Thyroid gland (tissue), 4 donors: Measurements from ENCODE around the gene CAMK1D. TPM values are rescaled to one million over a fixed set of nuclear protein-coding genes. Genes with fewer than 3 reads are reported as not detected.

Source experiments
- DNase-seq, 2 donors: peaks; one replicate each; pipeline ENCODE4 v3.0.0-alpha.2; 2019
- H3K27ac ChIP-seq, 3 donors: fragments of 200-600 bp; sonication (generic); 1 replicate in 2 of 3; 2 replicates in 1 of 3; pipeline ENCODE4 v1.5.1; 2016 to 2019; ENCODE audit warnings: mild to moderate bottlenecking in 1 of 3, moderate library complexity in 1 of 3
- H3K27me3 ChIP-seq: fragments of 200-600 bp; sonication (generic); one replicate; pipeline ENCODE4 v1.5.1; 2019
- H3K36me3 ChIP-seq, 2 donors: fragments of 200-600 bp; sonication (generic); one replicate each; pipeline ENCODE4 v1.5.1; 2016 to 2019
- H3K4me1 ChIP-seq, 2 donors: fragments of 200-600 bp; sonication (generic); one replicate each; pipeline ENCODE4 v1.5.1; 2017 to 2019
- H3K4me3 ChIP-seq, 3 donors: fragments of 200-600 bp; sonication (generic); replicated peaks in 1 of 3; 1 replicate in 2 of 3; 2 replicates in 1 of 3; pipeline ENCODE4 v1.5.1; 2016; ENCODE audit warnings: mild to moderate bottlenecking in 1 of 3
- H3K9me3 ChIP-seq: fragments of 200-600 bp; sonication (generic); one replicate; pipeline ENCODE4 v1.5.1; 2017
- POLR2A ChIP-seq, 2 donors: fragments of 450-650 bp; IDR thresholded peaks; one replicate each; pipeline ENCODE4 v1.6.1; 2017; ENCODE audit warnings: antibody characterized with exemption in 2 of 2, mild to moderate bottlenecking in 2 of 2, moderate library complexity in 1 of 2
- WGBS, 2 donors: methylation state at CpG; one replicate each; pipeline ENCODE4 v1.1.5; 2017; 5-methylcytosine and 5-hydroxymethylcytosine counted together
- intact Hi-C: fragments of 100-400 bp; cut with DNase I; formaldehyde crosslinking; loops from one replicate; pipeline ENCODE4 v1.15.1; 2023
- total RNA-seq, 4 donors: library from RNA; depleted of rRNA; stranded (reverse); fragments of >200 nt; gene quantifications; one replicate each; pipeline ENCODE4 v1.2.3, GENCODE V29; 2016
- TF ChIP-seq, protein P1 (sequence below), 6 experiments: fragments of 200-600 bp in 3 of 6; fragments of 450-650 bp in 3 of 6; sonication (generic) in 3 of 6; IDR thresholded peaks; one replicate each; pipeline ENCODE4 v1.5.1; 2016 to 2019; ENCODE audit warnings: antibody characterized with exemption in 6 of 6, mild to moderate bottlenecking in 2 of 6, inconsistent platforms in 1 of 6, moderate library complexity in 1 of 6

The CAMK1D gene
- total RNA-seq, 4 donors from 2014 or later: 12.2 to 29.6 (median 17.4) TPM

DNA sequence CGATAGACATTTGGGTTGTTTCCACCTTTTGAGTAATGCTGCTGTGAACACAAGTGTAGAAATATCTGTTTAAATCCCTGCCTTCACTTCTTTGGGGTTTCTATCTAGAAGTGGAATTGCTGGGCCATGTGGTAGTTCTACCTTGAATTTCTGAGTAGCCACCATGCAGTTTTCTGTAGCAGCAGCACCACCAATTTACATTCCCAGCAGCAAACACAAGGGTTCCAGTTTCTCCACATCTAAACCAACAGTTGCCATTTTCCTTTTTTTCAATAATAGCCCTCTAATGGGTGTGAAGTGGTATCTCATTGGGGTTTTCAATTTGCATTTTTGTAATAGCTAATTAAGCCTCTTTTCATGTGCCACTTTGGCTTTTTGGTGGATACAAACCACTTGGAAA is 442.4 kb downstream of the CAMK1D start:
- no peaks in the 10 kb centered on the region for H3K4me1 ChIP-seq
- H3K36me3 ChIP-seq: no peaks in the 10 kb centered on the region
- no peaks in the 10 kb centered on the region for H3K27me3 ChIP-seq
- 97 to 100% methylated on average over 1 of the region's 1 CpG for WGBS, 2 donors
- H3K9me3 ChIP-seq: no peaks in the 10 kb centered on the region
- intact Hi-C loops: no loop called here
- no peak overlapping the region for H3K27ac ChIP-seq
- DNase-seq: no peak
- TF ChIP-seq, protein P1, sequence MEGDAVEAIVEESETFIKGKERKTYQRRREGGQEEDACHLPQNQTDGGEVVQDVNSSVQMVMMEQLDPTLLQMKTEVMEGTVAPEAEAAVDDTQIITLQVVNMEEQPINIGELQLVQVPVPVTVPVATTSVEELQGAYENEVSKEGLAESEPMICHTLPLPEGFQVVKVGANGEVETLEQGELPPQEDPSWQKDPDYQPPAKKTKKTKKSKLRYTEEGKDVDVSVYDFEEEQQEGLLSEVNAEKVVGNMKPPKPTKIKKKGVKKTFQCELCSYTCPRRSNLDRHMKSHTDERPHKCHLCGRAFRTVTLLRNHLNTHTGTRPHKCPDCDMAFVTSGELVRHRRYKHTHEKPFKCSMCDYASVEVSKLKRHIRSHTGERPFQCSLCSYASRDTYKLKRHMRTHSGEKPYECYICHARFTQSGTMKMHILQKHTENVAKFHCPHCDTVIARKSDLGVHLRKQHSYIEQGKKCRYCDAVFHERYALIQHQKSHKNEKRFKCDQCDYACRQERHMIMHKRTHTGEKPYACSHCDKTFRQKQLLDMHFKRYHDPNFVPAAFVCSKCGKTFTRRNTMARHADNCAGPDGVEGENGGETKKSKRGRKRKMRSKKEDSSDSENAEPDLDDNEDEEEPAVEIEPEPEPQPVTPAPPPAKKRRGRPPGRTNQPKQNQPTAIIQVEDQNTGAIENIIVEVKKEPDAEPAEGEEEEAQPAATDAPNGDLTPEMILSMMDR (IDR thresholded peaks at IDR 0.05): no peak
- TF ChIP-seq POLR2A (IDR thresholded peaks at IDR 0.05): no peak
- H3K4me3 ChIP-seq: no peak overlapping the region

GRCh38 chr10:12792889-12793556 is 443.7 kb downstream of the CAMK1D start:
- no peak overlapping the region for H3K27ac ChIP-seq
- TF ChIP-seq, protein P1 (IDR thresholded peaks at IDR 0.05): no peak
- no peak for TF ChIP-seq POLR2A (IDR thresholded peaks at IDR 0.05)
- H3K36me3 ChIP-seq: no peaks in the 10 kb centered on the region
- DNase-seq: no peak
- WGBS, 2 donors: 94% methylated on average over 7 of the region's 7 CpGs
- no peaks in the 10 kb centered on the region for H3K9me3 ChIP-seq
- intact Hi-C loops: no loop called here
- no peaks in the 10 kb centered on the region for H3K4me1 ChIP-seq
- H3K4me3 ChIP-seq: no peak overlapping the region
- no peaks in the 10 kb centered on the region for H3K27me3 ChIP-seq

- Histone ChIP-seq H3K4me3 (no peak overlapping the region), H3K9me3 (no peaks in the 10 kb centered on the region), H3K4me1 (no peaks in the 10 kb centered on the region), H3K27me3 (no peaks in the 10 kb centered on the region), H3K27ac (no peak overlapping the region), H3K36me3 (no peaks in the 10 kb centered on the region)
- intact Hi-C loops: no loop called here
- DNase-seq: peak; percentile 11 to 18
- 81 to 83% methylated on average over 20 of the region's 20 CpGs for WGBS, 2 donors
- no peak for TF ChIP-seq POLR2A (IDR thresholded peaks at IDR 0.05)
- TF ChIP-seq, protein P1 (IDR thresholded peaks at IDR 0.05): no peak
Measured at GRCh38 chr10:12795315-12796110, 446.2 kb downstream of the CAMK1D start.

DNA sequence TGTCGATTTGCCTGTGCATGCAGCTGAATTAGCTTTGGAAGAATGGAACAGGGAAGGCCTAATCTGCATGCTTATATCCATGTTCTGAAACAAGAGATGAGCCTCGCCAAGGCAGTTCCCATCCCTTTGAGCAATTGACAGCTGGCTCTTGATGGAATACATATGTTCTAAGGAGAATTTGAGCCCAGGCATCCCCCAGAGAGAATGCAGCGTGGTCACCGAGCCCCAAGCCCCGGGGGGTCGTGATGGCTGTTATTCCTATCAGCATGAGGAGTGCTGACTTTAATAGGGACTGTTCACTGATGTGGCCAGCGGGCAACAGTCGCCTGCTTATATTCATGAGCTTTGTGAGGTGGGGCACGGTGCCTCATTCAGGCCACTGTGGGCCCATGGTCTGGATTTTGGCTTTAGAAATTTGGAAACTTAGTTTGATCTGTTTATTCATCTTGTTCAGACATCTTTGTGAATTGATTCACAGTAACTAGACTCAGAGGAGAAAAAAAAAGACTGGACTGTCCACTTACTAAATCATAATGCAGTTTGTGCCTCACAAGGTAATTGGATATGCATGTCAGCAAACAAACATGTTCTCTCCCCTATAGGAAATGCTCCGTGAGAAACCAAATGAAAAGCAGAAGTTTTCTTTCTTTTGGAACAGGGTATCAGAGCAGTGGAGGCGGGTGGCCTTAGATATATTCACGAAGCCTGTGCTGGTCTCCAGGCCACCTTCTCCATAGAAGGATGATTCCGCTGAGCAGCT is 447.2 kb downstream of the CAMK1D start:
- Histone ChIP-seq H3K4me1 (no peaks in the 10 kb centered on the region), H3K4me3 (no peak overlapping the region), H3K27me3 (no peaks in the 10 kb centered on the region), H3K27ac (no peak overlapping the region), H3K9me3 (no peaks in the 10 kb centered on the region), H3K36me3 (no peaks in the 10 kb centered on the region)
- intact Hi-C loops: no loop called here
- WGBS, 2 donors: 81 to 87% methylated on average over 13 of the region's 13 CpGs
- TF ChIP-seq POLR2A (IDR thresholded peaks at IDR 0.05): no peak
- TF ChIP-seq, protein P1 (IDR thresholded peaks at IDR 0.05): no peak
- no peak for DNase-seq
